Chondrocyte (in vitro differentiated cells): ENCODE results near the gene PRUNE1. TPM values are rescaled to one million over a fixed set of nuclear protein-coding genes. Genes with fewer than 3 reads are reported as not detected.

ENCODE experiments used
- DNase-seq: peaks from one replicate; pipeline ENCODE4 v3.0.0; 2021; ENCODE audit warnings: mixed read lengths, low spot score
- H3K27ac Mint-ChIP-seq: one replicate; pipeline ENCODE4 v1.8.0; 2021; ENCODE audit warnings: mild to moderate bottlenecking, moderate library complexity, mixed read lengths; ENCODE audit not compliant: unreplicated experiment
- H3K27me3 Mint-ChIP-seq: 2 replicates; pipeline ENCODE4 v1.8.0; 2021; ENCODE audit warnings: low read depth, mixed read lengths
- H3K36me3 Mint-ChIP-seq: 2 replicates; pipeline ENCODE4 v1.8.0; 2021; ENCODE audit warnings: low read depth, mixed read lengths
- H3K4me1 Mint-ChIP-seq: 2 replicates; pipeline ENCODE4 v1.8.0; 2021; ENCODE audit warnings: low read depth, mild to moderate bottlenecking, mixed read lengths
- H3K4me3 Mint-ChIP-seq: one replicate; pipeline ENCODE4 v1.8.0; 2021; ENCODE audit warnings: mild to moderate bottlenecking, moderate library complexity, mixed read lengths; ENCODE audit not compliant: unreplicated experiment
- H3K9me3 Mint-ChIP-seq: 2 replicates; pipeline ENCODE4 v1.8.0; 2021; ENCODE audit warnings: low read depth, mixed read lengths
- CTCF ChIP-seq: fragments of 200-600 bp; sonication (generic); IDR thresholded peaks from 2 replicates; pipeline ENCODE4 v1.5.0; 2021; ENCODE audit warnings: antibody characterized with exemption, mild to moderate bottlenecking, moderate library complexity
- total RNA-seq: library from RNA; stranded (reverse); gene quantifications from 3 replicates; pipeline ENCODE4 v1.2.1, GENCODE V29; 2021

PRUNE1 gene
- total RNA-seq, 1 donor from 2014 or later = 14.1 TPM

GRCh38 chr1:151061704-151062103, 53.5 kb downstream of the PRUNE1 start:
- H3K4me1 Mint-ChIP-seq = peaks cover 69% of the 10 kb centered on the region
- DNase-seq = no peak
- no peaks in the 10 kb centered on the region for H3K27me3 Mint-ChIP-seq
- H3K9me3 Mint-ChIP-seq = no peaks in the 10 kb centered on the region
- peak overlapping the region; percentile 96 for H3K4me3 Mint-ChIP-seq
- H3K36me3 Mint-ChIP-seq = peaks cover 5% of the 10 kb centered on the region
- no peak for TF ChIP-seq CTCF
- peak overlapping the region; percentile 96 for H3K27ac Mint-ChIP-seq

GRCh38 chr1:151062741-151063371, 54.6 kb downstream of the PRUNE1 start:
- peak overlapping the region; percentile 96 for H3K4me3 Mint-ChIP-seq
- DNase-seq = no peak

GRCh38 chr1:151065089-151065645, 56.9 kb downstream of the PRUNE1 start:
- H3K27ac Mint-ChIP-seq = peak overlapping the region; percentile 66
- peaks cover 59% of the 10 kb centered on the region for H3K4me1 Mint-ChIP-seq

More at GRCh38 chr1:151062741-151063371, 54.6 kb downstream of the PRUNE1 start:
- peaks cover 6% of the 10 kb centered on the region for H3K36me3 Mint-ChIP-seq
- TF ChIP-seq CTCF = no peak
- peak overlapping the region; percentile 96 for H3K27ac Mint-ChIP-seq
- no peaks in the 10 kb centered on the region for H3K27me3 Mint-ChIP-seq
- H3K9me3 Mint-ChIP-seq = no peaks in the 10 kb centered on the region
- H3K4me1 Mint-ChIP-seq = peaks cover 59% of the 10 kb centered on the region

GRCh38 chr1:151067185-151067584, 58.9 kb downstream of the PRUNE1 start:
- no peak for TF ChIP-seq CTCF
- Mint-ChIP-seq H3K4me3 (no peak overlapping the region), H3K36me3 (peaks cover 14% of the 10 kb centered on the region), H3K4me1 (peaks cover 60% of the 10 kb centered on the region), H3K9me3 (no peaks in the 10 kb centered on the region), H3K27me3 (no peaks in the 10 kb centered on the region), H3K27ac (peak overlapping the region; percentile 42)
- peak; percentile 20 for DNase-seq

More at GRCh38 chr1:151065089-151065645, 56.9 kb downstream of the PRUNE1 start:
- no peak overlapping the region for H3K4me3 Mint-ChIP-seq
- H3K9me3 Mint-ChIP-seq = no peaks in the 10 kb centered on the region
- TF ChIP-seq CTCF = no peak
- no peak for DNase-seq
- H3K36me3 Mint-ChIP-seq = peaks cover 12% of the 10 kb centered on the region
- H3K27me3 Mint-ChIP-seq = no peaks in the 10 kb centered on the region

- no peak overlapping the region for H3K4me3 Mint-ChIP-seq
- no peaks in the 10 kb centered on the region for H3K9me3 Mint-ChIP-seq
- H3K4me1 Mint-ChIP-seq = peaks cover 45% of the 10 kb centered on the region
- no peak for TF ChIP-seq CTCF
- H3K36me3 Mint-ChIP-seq = peaks cover 14% of the 10 kb centered on the region
- no peaks in the 10 kb centered on the region for H3K27me3 Mint-ChIP-seq
- DNase-seq = no peak
- peak overlapping the region; percentile 32 for H3K27ac Mint-ChIP-seq
Measured at GRCh38 chr1:151069103-151069486, 60.8 kb downstream of the PRUNE1 start.
